GM18907 (cell line): ENCODE measurements around the gene TMEM82.

Experiments
- ATAC-seq: cut with Tn5 transposase; IDR thresholded peaks from one replicate; pipeline ENCODE4 v1.9.1; 2021; ENCODE audit warnings: mild to moderate bottlenecking, moderate library complexity; ENCODE audit not compliant: unreplicated experiment

Gene TMEM82

GRCh38 chr1:15719381-15720120, 22.7 kb upstream of the TMEM82 start:
- no peak for ATAC-seq

- no peak for ATAC-seq
Measured at GRCh38 chr1:15720861-15721260, 21.4 kb upstream of the TMEM82 start.

GRCh38 chr1:15722411-15722810, 19.9 kb upstream of the TMEM82 start:
- no peak for ATAC-seq

- no peak for ATAC-seq
Measured at GRCh38 chr1:15722836-15723532, 19.3 kb upstream of the TMEM82 start.

GRCh38 chr1:15723631-15724246, 18.6 kb upstream of the TMEM82 start:
- no peak for ATAC-seq

- no peak for ATAC-seq
Measured at GRCh38 chr1:15724949-15725880, 17.1 kb upstream of the TMEM82 start.

- ATAC-seq: no peak
Measured at GRCh38 chr1:15726508-15726907, 15.8 kb upstream of the TMEM82 start.

- ATAC-seq: no peak
Measured at GRCh38 chr1:15727021-15727420, 15.3 kb upstream of the TMEM82 start.

DNA sequence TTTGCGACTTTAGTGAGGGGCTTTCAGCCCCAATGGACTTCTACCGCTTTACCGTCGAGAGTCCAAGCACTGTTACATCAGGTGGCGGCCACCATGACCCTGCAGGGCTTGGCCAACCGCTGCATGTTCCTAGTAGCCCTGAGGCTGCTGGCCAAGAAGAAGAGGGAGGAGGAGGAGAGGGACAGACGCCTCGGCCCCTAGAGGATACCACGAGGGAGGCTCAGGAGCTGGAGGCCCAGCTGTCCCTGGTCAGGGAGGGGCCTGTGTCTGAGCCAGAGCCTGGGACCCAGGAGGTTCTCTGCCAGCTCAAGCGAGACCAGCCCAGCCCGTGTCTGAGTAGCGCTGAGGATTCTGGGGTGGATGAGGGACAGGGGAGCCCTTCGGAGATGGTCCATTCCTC, 14.9 kb upstream of the TMEM82 start:
- no peak for ATAC-seq

DNA sequence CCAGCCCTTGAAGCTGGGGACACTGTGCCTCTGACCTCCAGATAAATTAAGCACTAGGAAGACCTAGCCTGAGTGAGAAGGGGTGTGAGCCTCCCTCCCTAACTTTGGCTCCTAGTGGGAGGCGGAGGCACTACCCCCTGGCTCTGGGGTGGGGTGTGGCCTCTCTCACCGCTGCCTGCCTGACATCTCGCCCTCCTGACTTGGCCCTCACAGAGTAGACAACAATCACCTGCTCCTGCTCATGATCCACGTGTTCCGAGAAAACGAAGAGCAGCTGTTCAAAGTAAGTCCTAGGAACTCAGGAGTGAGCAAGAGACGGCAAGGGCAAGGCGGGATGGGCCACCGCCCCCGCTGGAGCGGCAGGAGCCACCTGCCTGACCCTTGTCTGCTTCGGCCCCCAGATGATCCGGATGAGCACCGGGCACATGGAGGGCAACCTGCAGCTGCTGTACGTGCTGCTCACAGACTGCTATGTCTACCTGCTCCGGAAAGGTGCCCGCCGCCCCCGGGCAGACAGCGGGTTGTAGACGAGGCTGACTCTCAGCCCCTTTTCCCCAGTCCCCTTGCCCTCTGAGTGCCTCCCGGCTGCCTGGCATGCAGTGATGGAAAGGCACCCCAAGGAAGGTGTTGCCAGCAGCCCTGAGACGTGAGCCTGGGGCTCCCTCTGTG, 14.3 kb upstream of the TMEM82 start:
- ATAC-seq: no peak

DNA sequence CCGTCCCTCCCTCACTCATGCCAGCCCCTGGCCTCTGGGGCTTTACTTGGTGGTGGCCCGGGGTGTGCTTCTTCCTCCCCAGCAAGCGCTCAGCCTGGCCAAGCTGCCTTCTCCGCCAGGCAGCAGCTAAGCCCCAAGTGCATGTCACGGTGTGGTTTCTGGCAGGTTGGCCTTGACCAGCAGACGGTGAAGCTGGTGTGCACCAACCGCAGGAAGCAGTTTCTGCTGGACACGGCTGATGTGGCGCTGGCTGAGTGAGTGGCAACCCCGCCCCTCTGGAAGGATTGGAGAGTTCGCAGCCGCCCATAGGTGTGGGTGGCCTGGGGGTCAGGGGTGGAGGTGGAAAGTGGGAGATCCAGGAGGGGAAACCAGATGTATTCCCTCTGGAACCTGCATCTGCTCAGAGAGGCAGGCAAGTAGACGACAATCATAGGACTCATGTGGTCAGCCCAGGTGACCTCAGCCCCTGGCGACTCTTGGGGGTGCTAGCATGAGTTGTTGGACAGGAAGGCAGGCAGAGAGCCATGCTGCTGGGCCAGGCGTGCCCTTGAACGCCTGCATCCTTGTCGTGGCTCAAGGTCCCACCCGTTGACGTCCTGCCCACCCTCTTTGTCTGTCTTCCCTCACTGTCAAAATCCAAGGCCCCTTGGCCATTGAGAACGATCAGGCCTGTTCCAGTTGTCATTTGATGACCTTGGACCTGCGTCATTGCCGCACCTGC, 13.2 kb upstream of the TMEM82 start:
- no peak for ATAC-seq

- ATAC-seq: no peak
Measured at GRCh38 chr1:15730423-15730822, 11.9 kb upstream of the TMEM82 start.

- ATAC-seq: no peak
Measured at GRCh38 chr1:15730936-15731335, 11.4 kb upstream of the TMEM82 start.

DNA sequence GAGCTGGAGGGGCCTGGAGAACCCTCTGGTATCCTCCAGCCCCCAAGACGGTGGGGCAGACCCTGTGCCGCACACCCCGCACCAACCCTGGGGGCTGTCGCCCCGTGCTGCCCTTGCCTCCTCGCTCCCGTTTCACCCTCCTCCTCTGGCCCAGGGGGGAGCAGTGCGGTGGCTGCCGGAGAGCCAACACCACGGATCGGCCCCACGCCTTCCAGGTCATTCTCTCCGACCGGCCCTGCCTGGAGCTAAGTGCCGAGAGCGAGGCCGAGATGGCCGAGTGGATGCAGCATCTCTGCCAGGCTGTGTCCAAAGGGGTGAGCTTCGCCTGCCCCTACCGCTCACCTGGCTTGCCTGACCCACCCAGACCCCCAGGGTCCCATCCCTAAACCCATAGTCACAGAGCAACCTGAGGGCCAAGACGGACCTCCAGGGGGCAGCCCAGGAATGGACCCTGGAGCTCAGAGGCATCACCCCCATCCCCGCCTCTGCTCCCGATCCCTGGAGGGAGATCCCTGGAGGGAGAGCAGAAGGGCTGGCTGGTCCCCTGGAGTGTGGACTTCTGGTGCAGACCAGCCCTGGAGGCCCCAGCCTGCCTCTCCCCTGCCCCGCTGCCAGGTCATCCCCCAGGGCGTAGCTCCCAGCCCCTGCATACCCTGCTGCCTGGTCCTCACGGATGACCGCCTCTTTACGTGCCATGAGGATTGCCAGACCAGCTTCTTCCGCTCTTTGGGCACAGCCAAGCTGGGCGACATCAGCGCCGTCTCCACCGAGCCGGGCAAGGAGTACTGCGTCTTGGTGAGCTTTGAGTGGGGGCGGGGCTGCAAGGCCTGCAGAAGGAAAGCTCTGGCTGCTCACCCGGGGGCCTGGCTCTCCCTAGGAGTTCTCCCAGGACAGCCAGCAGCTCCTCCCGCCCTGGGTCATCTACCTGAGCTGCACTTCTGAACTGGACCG, 10.3 kb upstream of the TMEM82 start:
- ATAC-seq: no peak

- ATAC-seq: no peak
Measured at GRCh38 chr1:15732686-15733081, 9.6 kb upstream of the TMEM82 start.

- no peak for ATAC-seq
Measured at GRCh38 chr1:15733218-15733725, 9.0 kb upstream of the TMEM82 start.

- ATAC-seq: no peak
Measured at GRCh38 chr1:15733726-15734226, 8.5 kb upstream of the TMEM82 start.

- ATAC-seq: no peak
Measured at GRCh38 chr1:15734296-15734695, 8.0 kb upstream of the TMEM82 start.
